H1 (cell line): ENCODE data around the gene MEN1. TPM values are rescaled to one million over a fixed set of nuclear protein-coding genes. Genes with fewer than 3 reads are reported as not detected.

Source experiments
- CTCF ChIA-PET: fragments of 300-600 bp; sonication (Branson Sonifier 250); formaldehyde crosslinking; loops from one replicate; lab custom pipeline; 2021; ENCODE audit not compliant: partially characterized antibody; lab: Charles Lee
- POLR2A ChIA-PET: fragments of 300-600 bp; sonication (Branson Sonifier 250); formaldehyde crosslinking; loops from one replicate; lab custom pipeline; 2021; ENCODE audit warnings: inconsistent platforms; ENCODE audit not compliant: partially characterized antibody; lab: Charles Lee
- DNase-seq, 2 experiments: peaks; one replicate each; pipeline versions ENCODE4 v3.0.0 to v3.0.0-alpha.2; 2010 to 2022; ENCODE audit warnings: low spot score in 2 of 2, low read depth in 1 of 2, mixed read lengths in 1 of 2
- FAIRE-seq: peaks from 2 replicates; lab custom pipeline; 2011; peaks lifted over from hg19 to GRCh38; lab: Jason Lieb, UNC
- H2AFZ ChIP-seq: 2 replicates; pipeline ENCODE4 v1.8.1; 2012; ENCODE audit warnings: low read length, inconsistent platforms
- H2AK5ac ChIP-seq: 2 replicates; pipeline ENCODE4 v1.6.1; 2013; ENCODE audit warnings: low read depth, low read length
- H2BK120ac ChIP-seq: replicated peaks from 2 replicates; pipeline ENCODE3; 2013; ENCODE audit warnings: low read depth, low read length, inconsistent platforms
- H2BK12ac ChIP-seq: 2 replicates; pipeline ENCODE4 v1.6.1; 2013; ENCODE audit warnings: low read depth, low read length
- H2BK15ac ChIP-seq: 2 replicates; pipeline ENCODE4 v1.6.1; 2013; ENCODE audit warnings: low read length
- H2BK20ac ChIP-seq: 2 replicates; pipeline ENCODE4 v1.6.1; 2013; ENCODE audit warnings: low read length
- H2BK5ac ChIP-seq: 2 replicates; pipeline ENCODE4 v1.6.1; 2013; ENCODE audit warnings: low read depth, low read length
- H3K14ac ChIP-seq: 2 replicates; pipeline ENCODE4 v1.6.1; 2013; ENCODE audit warnings: inconsistent platforms; ENCODE audit not compliant: insufficient read length
- H3K18ac ChIP-seq: 2 replicates; pipeline ENCODE4 v1.6.1; 2013; ENCODE audit warnings: low read length; ENCODE audit errors: extremely low read depth
- H3K23ac ChIP-seq: 2 replicates; pipeline ENCODE4 v1.6.1; 2013; ENCODE audit warnings: inconsistent platforms; ENCODE audit not compliant: insufficient read length
- H3K23me2 ChIP-seq: 2 replicates; pipeline ENCODE4 v1.6.1; 2013; ENCODE audit warnings: low read depth, low read length
- H3K27ac ChIP-seq: 2 replicates; pipeline ENCODE4 v1.6.1; 2011; ENCODE audit warnings: low read depth, low read length, inconsistent platforms
- H3K27me3 ChIP-seq, 4 experiments: replicated peaks in 1 of 4; 1 replicate in 1 of 4; 2 replicates in 3 of 4; pipeline versions ENCODE4 v1.6.1 to v1.8.1; 2011 to 2013; ENCODE audit warnings: low read length in 3 of 4, mild to moderate bottlenecking in 3 of 4, inconsistent platforms in 2 of 4, mixed read lengths in 2 of 4, moderate library complexity in 1 of 4; ENCODE audit not compliant: control insufficient read depth in 3 of 4, insufficient read depth in 3 of 4; ENCODE audit errors: extremely low read depth in 1 of 4
- H3K36me3 ChIP-seq, 4 experiments: 2 replicates each; pipeline versions ENCODE4 v1.6.1 to v1.8.1; 2011 to 2013; ENCODE audit warnings: mild to moderate bottlenecking in 4 of 4, low read length in 3 of 4, moderate library complexity in 2 of 4, control low read depth in 1 of 4, inconsistent platforms in 1 of 4; ENCODE audit not compliant: insufficient read depth in 4 of 4, control insufficient read depth in 2 of 4
- H3K4ac ChIP-seq: replicated peaks from 2 replicates; pipeline ENCODE3; 2013; ENCODE audit warnings: low read length, low read depth, mixed read lengths, inconsistent platforms; ENCODE audit not compliant: insufficient read length
- H3K4me1 ChIP-seq, 4 experiments: replicated peaks in 1 of 4; 1 replicate in 1 of 4; 2 replicates in 3 of 4; pipeline versions ENCODE4 v1.6.1 to v1.8.1; 2011 to 2013; ENCODE audit warnings: low read length in 3 of 4, inconsistent platforms in 2 of 4, mixed read lengths in 1 of 4; ENCODE audit not compliant: insufficient read depth in 4 of 4, control insufficient read depth in 3 of 4
- H3K4me2 ChIP-seq, 2 experiments: 2 replicates each; pipeline versions ENCODE4 v1.6.1 to v1.8.1; 2011 to 2013; ENCODE audit warnings: low read depth in 2 of 2, low read length in 2 of 2, control low read depth in 1 of 2, inconsistent platforms in 1 of 2, mild to moderate bottlenecking in 1 of 2; ENCODE audit not compliant: insufficient read depth in 1 of 2
- H3K4me3 ChIP-seq, 4 experiments: fragments of 200-600, 300-600 bp in 1 of 4; sonication (generic), shearing (Covaris generic), sonication (Bioruptor Twin) in 1 of 4; 2 replicates each; pipeline versions ENCODE4 v1.5.1 to v1.8.1; 2011 to 2016; ENCODE audit warnings: low read length in 4 of 4, low read depth in 3 of 4, control low read depth in 2 of 4, inconsistent platforms in 2 of 4, mild to moderate bottlenecking in 2 of 4, mixed read lengths in 1 of 4, moderate library complexity in 1 of 4; ENCODE audit not compliant: insufficient read depth in 2 of 4; ENCODE audit errors: extremely low read depth in 1 of 4
- H3K56ac ChIP-seq: replicated peaks from 2 replicates; pipeline ENCODE3; 2013; ENCODE audit warnings: low read depth, mild to moderate bottlenecking, mixed read lengths, low read length, inconsistent platforms; ENCODE audit not compliant: insufficient read length
- H3K79me1 ChIP-seq: 2 replicates; pipeline ENCODE4 v1.6.1; 2013; ENCODE audit warnings: low read depth, low read length, control low read depth
- H3K79me2 ChIP-seq, 2 experiments: 2 replicates each; pipeline versions ENCODE4 v1.6.1 to v1.8.1; 2012 to 2013; ENCODE audit warnings: low read length in 2 of 2, mild to moderate bottlenecking in 2 of 2, inconsistent platforms in 1 of 2; ENCODE audit not compliant: insufficient read depth in 2 of 2, control insufficient read depth in 1 of 2
- H3K9ac ChIP-seq, 4 experiments: replicated peaks in 1 of 4; 1 replicate in 1 of 4; 2 replicates in 3 of 4; pipeline versions ENCODE4 v1.6.1 to v1.8.1; 2011 to 2013; ENCODE audit warnings: low read depth in 3 of 4, low read length in 3 of 4, control low read depth in 2 of 4, mild to moderate bottlenecking in 2 of 4, moderate library complexity in 2 of 4, inconsistent platforms in 1 of 4; ENCODE audit errors: extremely low read depth in 1 of 4
- H3K9me3 ChIP-seq, 2 experiments: 2 replicates each; pipeline versions ENCODE4 v1.6.1 to v1.8.1; 2012 to 2013; ENCODE audit warnings: mild to moderate bottlenecking in 2 of 2, moderate library complexity in 2 of 2, control low read depth in 1 of 2, inconsistent platforms in 1 of 2, low read depth in 1 of 2, low read length in 1 of 2, mixed read lengths in 1 of 2; ENCODE audit not compliant: insufficient read depth in 2 of 2
- H4K20me1 ChIP-seq, 2 experiments: replicated peaks in 1 of 2; 2 replicates each; pipeline versions ENCODE3 to v1.8.1; 2011 to 2013; ENCODE audit warnings: inconsistent platforms in 2 of 2, low read length in 2 of 2, mild to moderate bottlenecking in 1 of 2; ENCODE audit not compliant: insufficient read depth in 2 of 2, control insufficient read depth in 1 of 2
- H4K5ac ChIP-seq: 2 replicates; pipeline ENCODE4 v1.6.1; 2013; ENCODE audit warnings: low read length, low read depth, mixed read lengths, inconsistent platforms; ENCODE audit not compliant: insufficient read length
- H4K8ac ChIP-seq: 2 replicates; pipeline ENCODE4 v1.8.0; 2013; ENCODE audit warnings: mild to moderate bottlenecking, moderate library complexity, low read length, inconsistent platforms; ENCODE audit not compliant: insufficient read depth; ENCODE audit errors: extremely low read depth
- H4K91ac ChIP-seq: replicated peaks from 2 replicates; pipeline ENCODE3; 2013; ENCODE audit warnings: low read length, mixed read lengths, inconsistent platforms; ENCODE audit not compliant: insufficient read length
- CBX5 ChIP-seq: fragments of 300-800, 300-1000 bp; sonication (generic); IDR thresholded peaks from 2 replicates; pipeline ENCODE4 v1.7.1; 2016; ENCODE audit warnings: antibody characterized with exemption, low read length, low read depth
- EP300 ChIP-seq, 2 experiments: IDR thresholded peaks; 1 replicate in 1 of 2; 2 replicates in 1 of 2; pipeline ENCODE4 v1.6.1; 2011 to 2012; ENCODE audit warnings: low read depth in 2 of 2, low read length in 2 of 2, mild to moderate bottlenecking in 2 of 2, borderline replicate concordance in 1 of 2, inconsistent platforms in 1 of 2, moderate library complexity in 1 of 2
- GTF2F1 ChIP-seq: IDR thresholded peaks from 2 replicates; pipeline ENCODE4 v1.6.1; 2012; ENCODE audit warnings: low read depth, low read length, improper control_type of control experiment, borderline replicate concordance
- JUND ChIP-seq: IDR thresholded peaks from 2 replicates; pipeline ENCODE4 v1.6.1; 2011; ENCODE audit warnings: mild to moderate bottlenecking, improper control_type of control experiment, low read length
- TCF12 ChIP-seq: IDR thresholded peaks from 2 replicates; pipeline ENCODE4 v1.6.1; 2011; ENCODE audit warnings: low read depth, mild to moderate bottlenecking, low read length
- YY1 ChIP-seq: IDR thresholded peaks from 2 replicates; pipeline ENCODE4 v1.6.1; 2011; ENCODE audit warnings: low read depth, mild to moderate bottlenecking, low read length
- ZNF274 ChIP-seq: IDR thresholded peaks from 2 replicates; pipeline ENCODE4 v1.7.0; 2012; ENCODE audit warnings: low read length, borderline replicate concordance; ENCODE audit errors: extremely low read depth
- WGBS, 2 experiments: shearing (Covaris generic) in 1 of 2; methylation state at CpG; one replicate each; pipeline versions ENCODE4 v1.1.6 to v1.1.7; 2013 to 2015; ENCODE audit warnings: low lambda C conversion rate in 2 of 2, mixed read lengths in 2 of 2, inconsistent platforms in 1 of 2, low coverage in 1 of 2, missing lambda C conversion rate in 1 of 2; ENCODE audit not compliant: insufficient replicate concordance in 2 of 2, insufficient coverage in 1 of 2, insufficient read length in 1 of 2; ENCODE audit errors: extremely low coverage in 1 of 2, missing lambda C conversion rate in 1 of 2; 5-methylcytosine and 5-hydroxymethylcytosine counted together
- polyA plus RNA-seq, 7 experiments: library from polyadenylated mRNA; depleted of rRNA in 3 of 7; stranded (reverse) in 5 of 7; unstranded in 2 of 7; fragments of >200 nt in 5 of 7; fragments of 200-250 nt in 2 of 7; gene quantifications; 1 replicate in 5 of 7; 2 replicates in 1 of 7; 4 replicates in 1 of 7; pipeline versions ENCODE4 v1.2.1 to v1.2.3, GENCODE V29; 2011 to 2013; ENCODE audit warnings: missing spikeins in 2 of 7, mixed read lengths in 2 of 7
- total RNA-seq: library from RNA; stranded (reverse); fragmentation: NEBNext Ultra II Directional; extraction: Animal tissue kit (Norgen Biotek cat#: 25700); gene quantifications from 2 replicates; pipeline ENCODE4 v1.2.1, GENCODE V29; 2021
- TF ChIP-seq, protein P1 (sequence below): IDR thresholded peaks from 2 replicates; pipeline ENCODE4 v1.6.1; 2011; ENCODE audit warnings: low read depth, mild to moderate bottlenecking, low read length; ENCODE audit not compliant: insufficient read depth

Gene MEN1
- total and polyA plus RNA-seq, 2 of the 8 experiments (the other 6 are each of a cell fraction or from before 2014, with no cell fraction given): 47.2 to 56.3 TPM

DNA sequence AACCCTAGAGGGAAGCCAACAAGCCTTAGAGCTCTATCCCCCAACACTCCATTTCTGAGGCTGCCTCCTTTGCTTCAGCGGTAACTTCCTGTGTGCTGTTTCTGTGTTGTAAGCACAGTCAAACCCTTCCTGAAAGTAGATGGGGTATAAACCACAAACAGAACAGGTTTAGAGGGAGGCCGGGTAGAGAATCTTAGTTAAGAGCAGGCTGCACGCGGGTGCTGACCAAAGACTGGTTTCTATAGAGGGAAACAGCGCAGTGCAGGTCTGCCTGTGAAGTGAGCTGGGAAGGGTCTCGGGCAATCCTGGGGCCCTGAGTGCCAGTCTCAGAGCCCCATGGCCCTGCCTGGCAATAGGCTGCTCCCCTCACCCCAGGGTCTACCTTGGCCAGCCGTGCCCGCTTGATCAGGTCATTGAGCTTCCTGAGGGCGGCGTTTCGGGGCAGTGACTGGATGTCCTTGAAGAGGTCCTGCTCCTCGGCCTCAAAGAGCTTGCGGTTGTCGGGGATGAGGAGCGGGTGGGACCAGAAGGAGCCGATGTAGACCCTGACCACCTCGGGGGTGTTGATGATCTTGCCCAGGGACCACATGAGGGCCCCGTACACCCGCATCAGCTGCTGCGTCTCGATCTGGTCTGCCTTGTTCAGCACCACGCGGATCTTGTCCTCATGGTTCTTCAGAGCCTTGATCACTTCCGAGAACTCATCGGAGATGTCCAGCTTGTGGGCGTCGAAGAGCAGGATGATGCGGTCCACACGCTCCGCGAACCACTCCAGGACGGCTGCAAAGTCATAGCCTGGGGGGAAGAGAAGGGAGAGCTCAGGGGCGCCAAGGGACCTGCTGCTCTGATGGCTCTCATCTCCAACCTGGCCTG lies 49.4 kb upstream of the MEN1 start:
- no peak overlapping the region for H3K9ac ChIP-seq
- no peak overlapping the region for H3K56ac ChIP-seq
- no peak overlapping the region for H4K91ac ChIP-seq
- WGBS, 2 experiments: 96% methylated on average over 28 of the region's 33 CpGs; no CpG with 5 or more reads in 1 of the 2 experiments
- H4K8ac ChIP-seq: no peak overlapping the region; the same call in 1 of the 2 replicates
- no peak overlapping the region for H3K27ac ChIP-seq
- H3K79me2 ChIP-seq: peaks cover 0 to 5% of the 10 kb centered on the region in 2 experiments; a peak in 1 of 4 replicates
- H3K23ac ChIP-seq: no peak overlapping the region
- H3K79me1 ChIP-seq: peaks cover 4% of the 10 kb centered on the region
- ChIA-PET POLR2A (interaction anchor here (1.0 to 25.7 kb wide), 3 partner anchors 10 to 262 kb away, joined by 3 to 408 read pairs (median 3); partner anchors contain the start of genes EHD1, FAU and MRPL49), CTCF (interaction anchor here (1.5 to 32.3 kb wide), 4 partner anchors 9 to 28 kb away, joined by 3 to 1058 read pairs (median 168); partner anchors contain the start of gene EHD1)
- H2BK15ac ChIP-seq: no peak overlapping the region
- H3K4me3 ChIP-seq: no peak overlapping the region
- no peak overlapping the region for H3K4ac ChIP-seq
- H3K4me1 ChIP-seq: peaks cover 0 to 22% (median 17%) of the 10 kb centered on the region in 4 experiments; a peak in 6 of 7 replicates
- no peak overlapping the region for H3K4me2 ChIP-seq
- no peak overlapping the region for H2BK120ac ChIP-seq
- peaks cover 0 to 3% of the 10 kb centered on the region in 2 experiments for H4K20me1 ChIP-seq
- H3K14ac ChIP-seq: no peak overlapping the region
- H2AK5ac ChIP-seq: no peak overlapping the region
- no peak overlapping the region for H4K5ac ChIP-seq
- no peak overlapping the region for H2BK20ac ChIP-seq
- no peak for FAIRE-seq
- H2AFZ ChIP-seq: no peak overlapping the region
- no peak overlapping the region for H3K18ac ChIP-seq
- DNase-seq: no peak
- no peaks in the 10 kb centered on the region; a peak in 2 of 8 replicates for H3K36me3 ChIP-seq
- H3K27me3 ChIP-seq: no peaks in the 10 kb centered on the region
- no peak overlapping the region for H2BK5ac ChIP-seq
- no peak overlapping the region for H2BK12ac ChIP-seq
- no peaks in the 10 kb centered on the region for H3K9me3 ChIP-seq
- no peaks in the 10 kb centered on the region for H3K23me2 ChIP-seq
- TF ChIP-seq GTF2F1 (no peak), EP300 (IDR thresholded peaks at IDR 0.05; ENCODE audit: borderline replicate concordance in 1 of 2, low read depth in 2 of 2, low read length in 2 of 2) (no peak), CBX5 (no peak), YY1 (no peak), TCF12 (no peak), JUND (no peak), ZNF274 (no peak)
- TF ChIP-seq, protein P1, sequence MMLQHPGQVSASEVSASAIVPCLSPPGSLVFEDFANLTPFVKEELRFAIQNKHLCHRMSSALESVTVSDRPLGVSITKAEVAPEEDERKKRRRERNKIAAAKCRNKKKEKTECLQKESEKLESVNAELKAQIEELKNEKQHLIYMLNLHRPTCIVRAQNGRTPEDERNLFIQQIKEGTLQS: no peak
